Ovary (tissue), 9 donors: ENCODE results near the gene TM4SF18. TPM values are rescaled to one million over a fixed set of nuclear protein-coding genes. Genes with fewer than 3 reads are reported as not detected.
"Not testable (repeated sequence)": the region's sequence is repeated elsewhere in the genome, so short reads cannot be mapped to it uniquely, and the experiment has no call there.

Experiments used
- DNase-seq, 5 donors: peaks; one replicate each; pipeline ENCODE4 v3.0.0-alpha.2; 2019 to 2020
- H3K27ac ChIP-seq, 2 donors: fragments of 200-600 bp; one replicate each; pipeline versions ENCODE4 v1.5.1 to v1.8.0; 2019 to 2022
- H3K27me3 ChIP-seq: fragments of 200-600 bp; one replicate; pipeline ENCODE4 v1.8.0; 2022
- H3K36me3 ChIP-seq: fragments of 200-600 bp; sonication (generic); one replicate; pipeline ENCODE4 v1.5.1; 2019
- H3K4me1 ChIP-seq: one replicate; pipeline ENCODE4 v1.8.1; 2013; ENCODE audit warnings: mild to moderate bottlenecking, moderate library complexity; ENCODE audit not compliant: insufficient read depth
- H3K4me3 ChIP-seq: fragments of 200-600 bp; sonication (generic); one replicate; pipeline ENCODE4 v1.5.1; 2017
- H3K9me3 ChIP-seq, 2 donors: fragments of 200-600 bp in 1 of 2; sonication (generic) in 1 of 2; one replicate each; pipeline versions ENCODE4 v1.5.1 to v1.8.1; 2013 to 2019; ENCODE audit warnings: mild to moderate bottlenecking in 1 of 2, moderate library complexity in 1 of 2
- CTCF ChIP-seq, 3 donors: fragments of 450-650 bp in 2 of 3; fragments of 200-600 bp in 1 of 3; IDR thresholded peaks; one replicate each; pipeline versions ENCODE4 v1.5.1 to v1.8.0; 2016 to 2022; ENCODE audit warnings: antibody characterized with exemption in 3 of 3, mild to moderate bottlenecking in 1 of 3
- EP300 ChIP-seq: sonication (generic); formaldehyde crosslinking; IDR thresholded peaks from one replicate; pipeline ENCODE4 v1.6.1; 2017; ENCODE audit warnings: antibody characterized with exemption
- POLR2A ChIP-seq: fragments of 450-650 bp; IDR thresholded peaks from one replicate; pipeline ENCODE4 v1.6.1; 2017; ENCODE audit warnings: antibody characterized with exemption, mild to moderate bottlenecking, moderate library complexity
- WGBS, 3 donors: extraction: QIAGEN DNeasy Blood & Tissue Kit in 1 of 3; methylation state at CpG; one replicate each; pipeline versions ENCODE4 v1.1.5 to v1.1.7; 2013 to 2017; 5-methylcytosine and 5-hydroxymethylcytosine counted together
- intact Hi-C, 4 donors: fragments of 100-400 bp; cut with DNase I; formaldehyde crosslinking; loops; one replicate each; pipeline versions ENCODE4 v1.11.0 to v1.15.1; 2022 to 2023
- polyA plus RNA-seq, 2 donors: library from polyadenylated mRNA; stranded (reverse); fragments of 200-250 nt in 1 of 2; fragments of 350-450 nt in 1 of 2; fragmentation: Illumina TruSeq in 1 of 2; extraction: RNeasy Lipid Tissue Mini Kit (QIAGEN cat#74804) in 1 of 2; gene quantifications; one replicate each; pipeline ENCODE4 v1.2.3, GENCODE V29; 2013 to 2014
- total RNA-seq, 7 donors: library from RNA; depleted of rRNA in 2 of 7; stranded (reverse); fragments of >200 nt in 2 of 7; fragmentation: NEBNext Ultra II Directional in 3 of 7; extraction: Animal tissue kit (Norgen Biotek cat#: 25700) in 3 of 7; gene quantifications; one replicate each; pipeline versions ENCODE4 v1.1.0 to v1.2.4, GENCODE V29; 2016 to 2023
- donor health status: DM: no; HTN: no; CAD: no; lungs with moderate emphysema.
- donor health status: DM: no; HTN: no; CAD: no.
- donor health status: Bipolar disorder and iron deficiency.
- donor health status: DM: yes; HTN: yes; CAD: no.
- donor health status: DM: no; HTN: no; CAD: no.
- donor health status: DM: yes; HTN: yes; CAD: no.

The TM4SF18 gene
- total and polyA plus RNA-seq, 9 donors = 2.4 to 16.3 (median 4.8) TPM

- 87 to 92% (median 91%) methylated on average over 4 of the region's 4 CpGs for WGBS, 3 donors
Measured at GRCh38 chr3:149342413-149343380, 9.3 kb upstream of the TM4SF18 start.

GRCh38 chr3:149340310-149340933, 7.0 kb upstream of the TM4SF18 start:
- no peaks in the 10 kb centered on the region for H3K9me3 ChIP-seq
- 3 to 6% (median 3%) methylated on average over 1 of the region's 1 CpG for WGBS, 3 donors
- peaks cover 9% of the 10 kb centered on the region for H3K4me1 ChIP-seq
- H3K36me3 ChIP-seq = no peaks in the 10 kb centered on the region
- TF ChIP-seq POLR2A (no peak), EP300 (no peak), CTCF (IDR thresholded peaks at IDR 0.05) (no peak)
- no peak overlapping the region for H3K4me3 ChIP-seq
- intact Hi-C loops = no loop called here
- no peaks in the 10 kb centered on the region for H3K27me3 ChIP-seq
- DNase-seq = no peak
- peak overlapping the region in 1 of 2 donors; percentile 72 for H3K27ac ChIP-seq

More at GRCh38 chr3:149342413-149343380, 9.3 kb upstream of the TM4SF18 start:
- Histone ChIP-seq H3K4me3 (no peak overlapping the region), H3K27ac (no peak overlapping the region), H3K4me1 (peaks cover 7% of the 10 kb centered on the region), H3K9me3 (no peaks in the 10 kb centered on the region), H3K36me3 (no peaks in the 10 kb centered on the region), H3K27me3 (no peaks in the 10 kb centered on the region)
- no peak for DNase-seq
- TF ChIP-seq EP300 (no peak), POLR2A (no peak)
- intact Hi-C loops = no loop called here

GRCh38 chr3:149339931-149340309, 6.5 kb upstream of the TM4SF18 start:
- Histone ChIP-seq H3K4me1 (peaks cover 9% of the 10 kb centered on the region), H3K36me3 (no peaks in the 10 kb centered on the region), H3K27me3 (no peaks in the 10 kb centered on the region), H3K4me3 (no peak overlapping the region), H3K27ac (peak overlapping the region in 1 of 2 donors; percentile 72), H3K9me3 (no peaks in the 10 kb centered on the region)
- TF ChIP-seq POLR2A = no peak
- TF ChIP-seq EP300 = no peak
- no peak for TF ChIP-seq CTCF (IDR thresholded peaks at IDR 0.05)
- 1 to 3% (median 2%) methylated on average over 5 of the region's 5 CpGs for WGBS, 3 donors
- peak; percentile 61 to 80 (median 78) for DNase-seq
- intact Hi-C loops = no loop called here

- H3K4me3 ChIP-seq, intact Hi-C loops, H3K27ac ChIP-seq, H3K27me3 ChIP-seq, DNase-seq, H3K9me3 ChIP-seq, H3K36me3 ChIP-seq: not testable (repeated sequence)
- H3K4me1 ChIP-seq = peaks cover 12% of the 10 kb centered on the region
- WGBS, 3 donors = 79 to 93% (median 91%) methylated on average over 1 of the region's 1 CpG
Measured at GRCh38 chr3:149337486-149337885, 4.0 kb upstream of the TM4SF18 start.

- no peaks in the 10 kb centered on the region for H3K9me3 ChIP-seq
- DNase-seq = no peak
- no peaks in the 10 kb centered on the region for H3K36me3 ChIP-seq
- TF ChIP-seq CTCF (IDR thresholded peaks at IDR 0.05) = no peak
- TF ChIP-seq POLR2A = no peak
- no peak for TF ChIP-seq EP300
- H3K27me3 ChIP-seq = no peaks in the 10 kb centered on the region
- H3K27ac ChIP-seq = no peak overlapping the region
- intact Hi-C loops = no loop called here
- H3K4me1 ChIP-seq = peaks cover 12% of the 10 kb centered on the region
- H3K4me3 ChIP-seq = no peak overlapping the region
Measured at GRCh38 chr3:149336925-149337324, 3.5 kb upstream of the TM4SF18 start.
